RWPE2 (cell line): ENCODE results near the gene CSNK1G2.

Source experiments
- ATAC-seq: fragments of 200-7000 bp; cut with Tn5 transposase; 3 replicates; pipeline ENCODE4 v1.9.1; 2021; ENCODE audit warnings: low read depth
- DNase-seq: peaks from one replicate; pipeline ENCODE4 v3.0.0-alpha.2; 2020; ENCODE audit warnings: low spot score
- H3K27ac ChIP-seq: fragments of 450-650 bp; 2 replicates; pipeline ENCODE4 v1.5.1; 2017; ENCODE audit warnings: mild to moderate bottlenecking; ENCODE audit not compliant: poor library complexity, severe bottlenecking
- H3K27me3 ChIP-seq: fragments of 250-450 bp; sonication (Bioruptor Pico); 2 replicates; pipeline ENCODE4 v1.5.1; 2021; ENCODE audit warnings: mild to moderate bottlenecking, moderate library complexity; ENCODE audit not compliant: insufficient read depth, poor library complexity, severe bottlenecking
- H3K36me3 ChIP-seq: fragments of 250-450 bp; sonication (Bioruptor Pico); 2 replicates; pipeline ENCODE4 v1.5.1; 2020; ENCODE audit warnings: low read depth, mild to moderate bottlenecking, moderate library complexity
- H3K4me1 ChIP-seq: fragments of 250-450 bp; sonication (Bioruptor Pico); 2 replicates; pipeline ENCODE4 v1.5.1; 2021; ENCODE audit warnings: mild to moderate bottlenecking, moderate library complexity; ENCODE audit not compliant: insufficient read depth, poor library complexity, severe bottlenecking
- H3K4me3 ChIP-seq: fragments of 250-450 bp; sonication (Bioruptor Pico); 2 replicates; pipeline ENCODE4 v1.5.1; 2021; ENCODE audit warnings: mild to moderate bottlenecking, moderate library complexity; ENCODE audit not compliant: severe bottlenecking
- H3K9me3 ChIP-seq: fragments of 250-450 bp; sonication (Bioruptor Pico); 2 replicates; pipeline ENCODE4 v1.5.1; 2021; ENCODE audit warnings: mild to moderate bottlenecking, moderate library complexity; ENCODE audit not compliant: severe bottlenecking
- TF ChIP-seq, protein P1 (sequence below): fragments of 450-650 bp; IDR thresholded peaks from one replicate; pipeline ENCODE4 v1.5.1; 2017; ENCODE audit warnings: mild to moderate bottlenecking, moderate library complexity; ENCODE audit not compliant: poor library complexity, severe bottlenecking

Gene CSNK1G2

DNA sequence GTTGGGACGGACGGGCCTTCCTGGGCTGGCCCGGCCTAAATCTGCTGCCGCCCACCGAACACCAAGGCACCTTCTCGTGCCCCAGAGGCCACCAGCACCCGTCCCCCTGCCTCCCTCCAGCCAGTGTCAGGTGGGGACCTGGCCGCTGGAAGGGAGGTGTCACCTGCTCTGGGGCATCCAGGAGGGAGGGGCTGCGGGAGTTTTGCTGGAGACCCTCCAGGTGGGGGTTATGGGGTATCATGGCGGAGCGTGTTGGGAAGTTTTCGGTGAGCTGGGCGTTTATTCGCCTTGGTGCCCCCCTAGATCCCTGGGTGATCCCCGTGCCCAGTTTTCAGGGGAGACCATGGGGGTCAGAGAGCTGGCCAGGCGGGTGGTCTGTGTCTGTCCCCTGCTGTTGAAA is 9.7 kb downstream of the CSNK1G2 start:
- H3K9me3 ChIP-seq: no peaks in the 10 kb centered on the region
- ATAC-seq (no peak), DNase-seq (no peak)
- H3K27ac ChIP-seq: no peak overlapping the region
- peaks cover 9% of the 10 kb centered on the region; the same call in 1 of the 2 replicates for H3K36me3 ChIP-seq
- no peaks in the 10 kb centered on the region for H3K4me1 ChIP-seq
- H3K4me3 ChIP-seq: no peak overlapping the region
- H3K27me3 ChIP-seq: no peaks in the 10 kb centered on the region
- TF ChIP-seq, protein P1, sequence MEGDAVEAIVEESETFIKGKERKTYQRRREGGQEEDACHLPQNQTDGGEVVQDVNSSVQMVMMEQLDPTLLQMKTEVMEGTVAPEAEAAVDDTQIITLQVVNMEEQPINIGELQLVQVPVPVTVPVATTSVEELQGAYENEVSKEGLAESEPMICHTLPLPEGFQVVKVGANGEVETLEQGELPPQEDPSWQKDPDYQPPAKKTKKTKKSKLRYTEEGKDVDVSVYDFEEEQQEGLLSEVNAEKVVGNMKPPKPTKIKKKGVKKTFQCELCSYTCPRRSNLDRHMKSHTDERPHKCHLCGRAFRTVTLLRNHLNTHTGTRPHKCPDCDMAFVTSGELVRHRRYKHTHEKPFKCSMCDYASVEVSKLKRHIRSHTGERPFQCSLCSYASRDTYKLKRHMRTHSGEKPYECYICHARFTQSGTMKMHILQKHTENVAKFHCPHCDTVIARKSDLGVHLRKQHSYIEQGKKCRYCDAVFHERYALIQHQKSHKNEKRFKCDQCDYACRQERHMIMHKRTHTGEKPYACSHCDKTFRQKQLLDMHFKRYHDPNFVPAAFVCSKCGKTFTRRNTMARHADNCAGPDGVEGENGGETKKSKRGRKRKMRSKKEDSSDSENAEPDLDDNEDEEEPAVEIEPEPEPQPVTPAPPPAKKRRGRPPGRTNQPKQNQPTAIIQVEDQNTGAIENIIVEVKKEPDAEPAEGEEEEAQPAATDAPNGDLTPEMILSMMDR: no peak

DNA sequence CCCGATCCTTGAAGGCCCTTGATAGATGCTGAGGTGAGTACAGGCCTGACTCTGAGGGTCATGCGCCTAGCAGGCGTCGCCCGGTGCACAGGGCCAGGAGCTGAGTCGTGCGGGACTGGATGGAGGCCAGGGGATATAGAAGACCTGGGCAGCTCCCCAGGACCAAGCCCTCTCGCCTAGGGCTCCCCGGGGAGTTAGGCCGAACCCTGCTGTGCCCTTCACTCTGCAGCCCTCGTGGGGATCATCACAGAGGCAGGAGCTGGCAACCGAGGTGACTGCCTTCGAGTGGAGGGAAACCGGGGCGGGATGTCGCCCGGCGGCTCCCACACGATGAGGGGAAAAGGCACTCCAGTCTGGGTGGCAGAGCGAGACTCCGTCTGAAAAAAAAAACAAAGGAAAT is 11.7 kb downstream of the CSNK1G2 start:
- H3K9me3 ChIP-seq: no peaks in the 10 kb centered on the region
- no peaks in the 10 kb centered on the region for H3K4me1 ChIP-seq
- H3K4me3 ChIP-seq: no peak overlapping the region
- H3K27me3 ChIP-seq: no peaks in the 10 kb centered on the region
- TF ChIP-seq, protein P1: no peak
- peaks cover 9% of the 10 kb centered on the region; the same call in 1 of the 2 replicates for H3K36me3 ChIP-seq
- no peak for DNase-seq
- H3K27ac ChIP-seq: no peak overlapping the region
- no peak for ATAC-seq

DNA sequence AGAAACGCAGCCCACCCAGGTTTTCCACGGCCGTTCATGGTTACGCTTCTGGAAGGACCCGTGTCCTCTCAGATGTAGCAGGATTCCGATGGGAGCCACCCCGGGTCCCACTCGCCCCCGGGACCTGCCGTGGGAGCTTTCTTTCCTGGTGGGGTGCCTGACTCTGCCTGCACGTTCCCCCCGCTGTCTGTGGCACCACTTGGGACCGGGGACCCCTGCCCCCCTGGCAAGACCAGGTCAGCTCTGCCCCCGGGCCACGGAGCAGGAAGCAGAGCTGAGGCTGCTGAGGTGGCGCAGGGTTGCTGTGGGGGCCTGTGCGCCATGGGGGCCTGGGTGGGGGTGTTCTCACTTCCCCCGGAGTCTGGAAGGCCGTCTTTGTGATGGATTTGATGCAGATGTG is 12.1 kb downstream of the CSNK1G2 start:
- DNase-seq: no peak
- no peak overlapping the region for H3K27ac ChIP-seq
- TF ChIP-seq, protein P1: no peak

DNA sequence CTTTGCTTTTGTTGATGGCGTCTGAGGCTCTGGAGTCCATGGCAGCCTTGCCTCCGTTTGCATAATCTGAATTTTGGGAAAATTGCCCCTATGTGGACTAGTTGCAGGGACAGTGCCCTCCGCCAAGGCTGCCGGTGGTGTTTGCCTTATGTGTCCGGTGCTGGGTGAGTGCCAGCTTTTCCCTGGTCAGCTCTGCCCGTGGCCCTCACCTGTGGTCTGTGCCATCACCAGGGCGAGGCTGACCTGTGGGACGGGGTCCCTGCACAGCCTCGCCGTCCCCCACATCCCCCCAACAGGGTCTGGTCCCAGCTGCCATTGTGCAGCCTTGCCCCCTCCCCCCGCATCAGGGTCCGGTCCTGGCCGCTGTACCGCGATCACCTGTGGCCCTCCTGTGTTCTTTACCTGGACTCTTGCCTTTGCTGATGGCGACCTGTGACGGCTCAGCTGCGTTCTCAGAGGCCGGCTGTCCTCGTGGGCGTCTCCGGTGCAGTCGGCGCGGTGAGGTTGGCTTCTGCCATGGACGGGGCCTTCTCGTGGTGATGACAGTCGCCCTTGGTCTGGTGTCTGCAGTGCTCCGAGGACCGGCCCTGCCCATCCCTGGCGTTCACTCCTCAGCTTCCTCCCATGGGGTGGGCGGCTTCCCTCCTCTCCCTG is 12.6 kb downstream of the CSNK1G2 start:
- TF ChIP-seq, protein P1: no peak
- ATAC-seq: no peak
- Histone ChIP-seq H3K27ac (no peak overlapping the region), H3K4me3 (no peak overlapping the region), H3K9me3 (no peaks in the 10 kb centered on the region), H3K4me1 (no peaks in the 10 kb centered on the region), H3K36me3 (peaks cover 9% of the 10 kb centered on the region; the same call in 1 of the 2 replicates), H3K27me3 (no peaks in the 10 kb centered on the region)
- no peak for DNase-seq

More for the DNA sequence above, 12.1 kb downstream of the CSNK1G2 start:
- Histone ChIP-seq H3K9me3 (no peaks in the 10 kb centered on the region), H3K4me3 (no peak overlapping the region), H3K4me1 (no peaks in the 10 kb centered on the region), H3K27me3 (no peaks in the 10 kb centered on the region), H3K36me3 (peaks cover 9% of the 10 kb centered on the region; the same call in 1 of the 2 replicates)
- ATAC-seq: no peak

DNA sequence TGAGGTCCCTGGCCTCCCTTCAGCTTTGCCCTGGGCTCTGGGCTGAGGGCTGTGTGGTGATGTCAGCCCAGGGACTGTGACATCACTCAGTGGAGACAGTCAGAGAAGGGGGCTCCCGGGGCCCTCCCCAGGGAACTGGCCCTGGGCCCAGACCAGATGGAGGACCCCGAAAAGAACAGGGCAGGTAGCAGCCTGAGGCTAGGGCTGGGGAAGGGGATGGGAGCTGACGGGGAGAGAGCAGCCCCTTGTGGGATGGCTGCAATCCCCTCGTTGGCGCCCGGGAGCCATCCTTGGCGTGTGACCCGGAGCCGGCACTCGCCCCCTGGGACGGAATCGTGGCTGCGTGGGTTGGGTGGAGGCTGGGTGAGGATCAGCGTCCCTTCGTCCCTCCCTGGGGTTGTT is 13.6 kb downstream of the CSNK1G2 start:
- H3K4me1 ChIP-seq: no peaks in the 10 kb centered on the region
- TF ChIP-seq, protein P1: no peak
- H3K9me3 ChIP-seq: no peaks in the 10 kb centered on the region
- H3K4me3 ChIP-seq: no peak overlapping the region
- H3K27me3 ChIP-seq: no peaks in the 10 kb centered on the region
- DNase-seq (no peak), ATAC-seq (no peak)
- H3K36me3 ChIP-seq: peaks cover 9% of the 10 kb centered on the region; the same call in 1 of the 2 replicates
- H3K27ac ChIP-seq: no peak overlapping the region
